GM18907 (cell line): ENCODE measurements around the gene FIGN.

Experiments used
- ATAC-seq: cut with Tn5 transposase; IDR thresholded peaks from one replicate; pipeline ENCODE4 v1.9.1; 2021; ENCODE audit warnings: mild to moderate bottlenecking, moderate library complexity; ENCODE audit not compliant: unreplicated experiment

FIGN gene

GRCh38 chr2:163735685-163736432, at the start of gene FIGN:
Gene FIGN (minus strand): TSS chr2:163736008. CDS start chr2:163734927, 1,081 bp downstream.
- no peak for ATAC-seq

- ATAC-seq = no peak
Observed at GRCh38 chr2:163785162-163785561, 49.4 kb upstream of the FIGN start.

GRCh38 chr2:163779970-163780597, 44.3 kb upstream of the FIGN start:
- ATAC-seq = no peak

GRCh38 chr2:163778045-163778781, 42.4 kb upstream of the FIGN start:
- no peak for ATAC-seq

- no peak for ATAC-seq
Observed at GRCh38 chr2:163775304-163775703, 39.5 kb upstream of the FIGN start.

GRCh38 chr2:163774862-163775261, 39.1 kb upstream of the FIGN start:
- no peak for ATAC-seq

- no peak for ATAC-seq
Observed at GRCh38 chr2:163773276-163773675, 37.5 kb upstream of the FIGN start.

- ATAC-seq = no peak
Observed at GRCh38 chr2:163771596-163771995, 35.8 kb upstream of the FIGN start.

- no peak for ATAC-seq
Observed at GRCh38 chr2:163768881-163769695, 33.3 kb upstream of the FIGN start.

- no peak for ATAC-seq
Observed at GRCh38 chr2:163767097-163767496, 31.3 kb upstream of the FIGN start.

GRCh38 chr2:163764566-163764965, 28.8 kb upstream of the FIGN start:
- no peak for ATAC-seq

GRCh38 chr2:163759013-163759412, 23.2 kb upstream of the FIGN start:
- no peak for ATAC-seq

GRCh38 chr2:163757814-163758213, 22.0 kb upstream of the FIGN start:
- ATAC-seq = no peak

- no peak for ATAC-seq
Observed at GRCh38 chr2:163756588-163756987, 20.8 kb upstream of the FIGN start.

- no peak for ATAC-seq
Observed at GRCh38 chr2:163755366-163755765, 19.6 kb upstream of the FIGN start.

- no peak for ATAC-seq
Observed at GRCh38 chr2:163753726-163754125, 17.9 kb upstream of the FIGN start.

- ATAC-seq = no peak
Observed at GRCh38 chr2:163752267-163752666, 16.5 kb upstream of the FIGN start.

GRCh38 chr2:163751696-163752095, 15.9 kb upstream of the FIGN start:
- ATAC-seq = no peak

GRCh38 chr2:163748420-163748819, 12.6 kb upstream of the FIGN start:
- no peak for ATAC-seq

- no peak for ATAC-seq
Observed at GRCh38 chr2:163741435-163741834, 5.6 kb upstream of the FIGN start.

GRCh38 chr2:163737563-163737962, 1.8 kb upstream of the FIGN start:
- ATAC-seq = no peak
